Smooth muscle cell (in vitro differentiated cells): ENCODE measurements around the gene WLS. TPM values are rescaled to one million over a fixed set of nuclear protein-coding genes. Genes with fewer than 3 reads are reported as not detected.

Source experiments
- DNase-seq: peaks from one replicate; lab custom pipeline; 2025; ENCODE audit not compliant: unreplicated experiment; lab: John Stamatoyannopoulos, UW
- H2AFZ ChIP-seq: fragments of 200-600 bp; sonication (generic); 2 replicates; pipeline ENCODE4 v1.6.0; 2016; ENCODE audit warnings: antibody characterized with exemption, low read depth, mild to moderate bottlenecking
- H3F3A ChIP-seq: fragments of 200-600 bp; sonication (generic); 2 replicates; pipeline ENCODE4 v1.6.0; 2017; ENCODE audit warnings: antibody characterized with exemption, low read depth
- H3K27ac ChIP-seq: fragments of 200-600 bp; sonication (generic); 2 replicates; pipeline ENCODE4 v1.5.1; 2016; ENCODE audit warnings: low read depth, mild to moderate bottlenecking
- H3K27me3 ChIP-seq: fragments of 200-600 bp; sonication (generic); 2 replicates; pipeline ENCODE4 v1.6.1; 2016; ENCODE audit warnings: low read depth, mild to moderate bottlenecking
- H3K36me3 ChIP-seq: fragments of 200-600 bp; sonication (generic); 2 replicates; pipeline ENCODE4 v1.5.1; 2016; ENCODE audit warnings: low read depth
- H3K4me1 ChIP-seq: fragments of 200-600 bp; sonication (generic); 2 replicates; pipeline ENCODE4 v1.5.1; 2016; ENCODE audit warnings: low read depth
- H3K4me2 ChIP-seq: fragments of 200-600 bp; sonication (generic); 2 replicates; pipeline ENCODE4 v1.6.0; 2016; ENCODE audit warnings: mild to moderate bottlenecking
- H3K4me3 ChIP-seq: fragments of 200-600 bp; sonication (generic); 2 replicates; pipeline ENCODE4 v1.5.1; 2016; ENCODE audit warnings: mild to moderate bottlenecking
- H3K79me2 ChIP-seq: fragments of 200-600 bp; sonication (generic); 2 replicates; pipeline ENCODE4 v1.6.0; 2016; ENCODE audit warnings: low read depth, mild to moderate bottlenecking
- H3K9ac ChIP-seq: fragments of 200-600 bp; sonication (generic); 2 replicates; pipeline ENCODE4 v1.6.0; 2016; ENCODE audit warnings: low read depth
- H3K9me3 ChIP-seq: fragments of 200-600 bp; sonication (generic); replicated peaks from 2 replicates; pipeline ENCODE4 v1.5.1; 2016; ENCODE audit warnings: low read depth
- H4K20me1 ChIP-seq: fragments of 200-600 bp; sonication (generic); 2 replicates; pipeline ENCODE4 v1.6.0; 2016; ENCODE audit warnings: low read depth
- WGBS: methylation state at CpG from one replicate; pipeline ENCODE4 v1.1.7; 2016; ENCODE audit warnings: low lambda C conversion rate; 5-methylcytosine and 5-hydroxymethylcytosine counted together
- polyA plus RNA-seq: library from polyadenylated mRNA; unstranded; fragments of >200 nt; fragmentation: Nextera tagmentation; extraction: Ambion mirVana; gene quantifications from 2 replicates; pipeline ENCODE4 v1.2.1, GENCODE V29; 2016
- total RNA-seq: library from RNA; depleted of rRNA; stranded (reverse); fragments of >200 nt; gene quantifications from 2 replicates; pipeline ENCODE4 v1.2.3, GENCODE V29; 2014
- TF ChIP-seq, protein P1 (sequence below): fragments of 200-600 bp; sonication (generic); IDR thresholded peaks from 2 replicates; pipeline ENCODE4 v1.5.1; 2017; ENCODE audit warnings: borderline replicate concordance, mild to moderate bottlenecking, antibody characterized with exemption; ENCODE audit not compliant: insufficient read depth, poor library complexity, severe bottlenecking

The WLS gene
- total and polyA plus RNA-seq, 2 experiments from 2014 or later = 58.1 to 112 TPM

DNA sequence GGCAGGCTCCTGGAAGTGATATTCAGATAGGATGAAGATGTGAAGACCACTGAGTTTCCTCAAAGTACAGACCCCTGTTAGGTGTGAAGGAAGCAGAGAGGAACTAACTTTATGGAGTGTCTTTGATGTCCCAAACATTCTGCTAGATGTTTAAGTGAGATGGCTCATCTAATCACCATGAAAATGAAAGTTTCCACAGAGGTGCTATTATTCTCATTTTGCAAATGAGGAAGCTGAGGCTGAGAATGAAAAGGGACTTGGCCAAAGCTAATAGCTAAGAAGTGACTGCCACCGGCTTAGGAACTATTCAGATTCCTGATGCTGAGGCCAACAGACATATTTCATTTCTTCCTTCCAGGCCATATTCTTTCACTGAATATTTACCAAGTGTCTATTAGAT, 45.9 kb upstream of the WLS start:
- Histone ChIP-seq H3K27me3 (no peaks in the 10 kb centered on the region), H2AFZ (no peak overlapping the region), H3K27ac (no peak overlapping the region), H3K9me3 (no peaks in the 10 kb centered on the region), H3K36me3 (no peaks in the 10 kb centered on the region), H3K9ac (no peak overlapping the region), H4K20me1 (no peaks in the 10 kb centered on the region), H3K4me3 (no peak overlapping the region), H3K4me2 (no peak overlapping the region), H3K79me2 (no peaks in the 10 kb centered on the region), H3K4me1 (no peaks in the 10 kb centered on the region), H3F3A (no peaks in the 10 kb centered on the region)
- TF ChIP-seq, protein P1, sequence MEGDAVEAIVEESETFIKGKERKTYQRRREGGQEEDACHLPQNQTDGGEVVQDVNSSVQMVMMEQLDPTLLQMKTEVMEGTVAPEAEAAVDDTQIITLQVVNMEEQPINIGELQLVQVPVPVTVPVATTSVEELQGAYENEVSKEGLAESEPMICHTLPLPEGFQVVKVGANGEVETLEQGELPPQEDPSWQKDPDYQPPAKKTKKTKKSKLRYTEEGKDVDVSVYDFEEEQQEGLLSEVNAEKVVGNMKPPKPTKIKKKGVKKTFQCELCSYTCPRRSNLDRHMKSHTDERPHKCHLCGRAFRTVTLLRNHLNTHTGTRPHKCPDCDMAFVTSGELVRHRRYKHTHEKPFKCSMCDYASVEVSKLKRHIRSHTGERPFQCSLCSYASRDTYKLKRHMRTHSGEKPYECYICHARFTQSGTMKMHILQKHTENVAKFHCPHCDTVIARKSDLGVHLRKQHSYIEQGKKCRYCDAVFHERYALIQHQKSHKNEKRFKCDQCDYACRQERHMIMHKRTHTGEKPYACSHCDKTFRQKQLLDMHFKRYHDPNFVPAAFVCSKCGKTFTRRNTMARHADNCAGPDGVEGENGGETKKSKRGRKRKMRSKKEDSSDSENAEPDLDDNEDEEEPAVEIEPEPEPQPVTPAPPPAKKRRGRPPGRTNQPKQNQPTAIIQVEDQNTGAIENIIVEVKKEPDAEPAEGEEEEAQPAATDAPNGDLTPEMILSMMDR = no peak
- no peak for DNase-seq
- WGBS = 14% methylated on average over 1 of the region's 1 CpG

DNA sequence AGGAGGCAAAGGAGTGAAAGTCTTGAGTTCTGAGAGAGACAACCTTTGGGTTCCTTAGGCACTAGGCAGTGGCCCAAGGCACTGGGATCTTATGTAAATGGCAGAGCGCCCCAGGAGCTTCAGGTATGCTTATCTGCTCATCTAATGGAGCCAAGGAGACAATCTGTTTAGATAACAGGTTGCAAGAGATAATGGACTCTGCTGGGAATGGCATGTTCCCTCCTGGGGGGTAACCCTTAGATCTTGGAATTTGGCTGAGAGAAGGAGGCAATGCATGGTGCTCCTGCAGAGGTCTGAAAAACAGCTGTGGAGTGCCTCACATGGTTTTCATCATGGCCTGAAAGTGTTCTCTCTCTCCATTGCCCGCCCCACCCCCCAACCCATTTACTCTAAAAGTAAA, 44.1 kb upstream of the WLS start:
- Histone ChIP-seq H3F3A (no peaks in the 10 kb centered on the region), H4K20me1 (no peaks in the 10 kb centered on the region), H3K4me2 (no peak overlapping the region), H3K4me1 (no peaks in the 10 kb centered on the region), H3K79me2 (no peaks in the 10 kb centered on the region), H3K27me3 (no peaks in the 10 kb centered on the region), H2AFZ (no peak overlapping the region), H3K9me3 (no peaks in the 10 kb centered on the region), H3K36me3 (no peaks in the 10 kb centered on the region), H3K9ac (no peak overlapping the region), H3K27ac (no peak overlapping the region), H3K4me3 (no peak overlapping the region)
- 47% methylated on average over 2 of the region's 2 CpGs for WGBS
- TF ChIP-seq, protein P1 = no peak
- DNase-seq = no peak

DNA sequence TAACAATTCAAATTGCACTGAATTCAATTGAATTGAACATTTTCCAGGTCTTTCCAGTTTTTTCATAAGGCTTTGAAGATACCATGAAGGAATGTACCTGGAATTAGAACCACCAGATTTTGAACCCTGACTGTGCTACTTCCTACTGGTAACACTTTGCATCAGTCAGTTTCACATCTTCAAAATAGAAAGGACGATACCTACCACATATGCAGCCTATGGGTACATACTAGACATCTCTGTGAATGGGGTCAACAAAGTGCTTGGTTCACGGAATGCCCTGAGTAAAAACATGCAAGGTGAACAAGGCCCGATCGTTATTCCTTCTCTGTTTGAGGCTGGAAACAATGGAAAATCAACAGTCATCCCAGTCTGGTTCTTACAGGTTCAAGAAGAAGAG, 41.2 kb upstream of the WLS start:
- Histone ChIP-seq H3K27ac (no peak overlapping the region), H3K79me2 (no peaks in the 10 kb centered on the region), H3K36me3 (no peaks in the 10 kb centered on the region), H3F3A (no peaks in the 10 kb centered on the region), H3K4me3 (no peak overlapping the region), H3K9me3 (no peaks in the 10 kb centered on the region), H3K4me1 (no peaks in the 10 kb centered on the region), H4K20me1 (no peaks in the 10 kb centered on the region), H3K4me2 (no peak overlapping the region), H2AFZ (no peak overlapping the region), H3K9ac (no peak overlapping the region), H3K27me3 (no peaks in the 10 kb centered on the region)
- no peak for DNase-seq
- 81% methylated on average over 4 of the region's 4 CpGs for WGBS
- TF ChIP-seq, protein P1 = no peak

DNA sequence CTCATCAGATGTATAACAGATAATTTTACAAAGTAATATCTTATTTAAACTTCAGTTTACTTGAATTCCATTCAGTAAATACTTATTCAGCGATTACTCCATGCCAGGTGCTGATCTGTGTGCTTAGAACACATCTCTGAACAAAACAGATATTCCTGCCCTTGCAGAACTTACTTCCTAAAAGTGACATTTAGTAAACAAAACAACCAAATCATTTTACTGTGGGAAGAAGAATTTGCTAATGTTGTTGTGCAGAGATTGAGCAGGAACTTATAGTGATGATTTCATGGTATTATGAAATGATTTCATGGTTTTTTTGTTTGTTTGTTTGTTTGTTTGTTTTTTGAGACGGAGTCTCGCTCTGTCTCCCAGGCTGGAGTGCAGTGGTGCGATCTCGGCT, 39.3 kb upstream of the WLS start:
- no peak overlapping the region for H3K4me3 ChIP-seq
- 99% methylated on average over 5 of the region's 5 CpGs for WGBS

More for the DNA sequence above, 39.3 kb upstream of the WLS start:
- no peaks in the 10 kb centered on the region for H4K20me1 ChIP-seq
- H3K36me3 ChIP-seq = no peaks in the 10 kb centered on the region
- no peak overlapping the region for H2AFZ ChIP-seq
- no peaks in the 10 kb centered on the region for H3K9me3 ChIP-seq
- H3K4me2 ChIP-seq = no peak overlapping the region
- H3K4me1 ChIP-seq = no peaks in the 10 kb centered on the region
- TF ChIP-seq, protein P1 = no peak
- H3F3A ChIP-seq = no peaks in the 10 kb centered on the region
- no peak overlapping the region for H3K27ac ChIP-seq
- no peaks in the 10 kb centered on the region for H3K27me3 ChIP-seq
- DNase-seq = no peak
- H3K79me2 ChIP-seq = no peaks in the 10 kb centered on the region
- H3K9ac ChIP-seq = no peak overlapping the region
